Left ventricle myocardium inferior (tissue), 1 donor: ENCODE data around the gene MT1M. TPM values are rescaled to one million over a fixed set of nuclear protein-coding genes. Genes with fewer than 3 reads are reported as not detected.
"Not testable (repeated sequence)": the region's sequence is repeated elsewhere in the genome, so short reads cannot be mapped to it uniquely, and the experiment has no call there.

ENCODE experiments used
- DNase-seq: peaks from one replicate; pipeline ENCODE4 v3.0.0-alpha.2; 2020
- H3K27ac ChIP-seq: fragments of 200-600 bp; replicated peaks from 2 replicates; pipeline ENCODE4 v1.8.0; 2021
- H3K27me3 ChIP-seq: fragments of 200-600 bp; 2 replicates; pipeline ENCODE4 v1.8.0; 2021; ENCODE audit warnings: low read depth
- H3K36me3 ChIP-seq: fragments of 200-600 bp; 2 replicates; pipeline ENCODE4 v1.8.0; 2021
- H3K4me1 ChIP-seq: fragments of 200-600 bp; 2 replicates; pipeline ENCODE4 v1.8.0; 2021
- H3K4me3 ChIP-seq: fragments of 200-600 bp; 2 replicates; pipeline ENCODE4 v1.8.0; 2021; ENCODE audit warnings: mild to moderate bottlenecking, moderate library complexity
- H3K9me3 ChIP-seq: fragments of 200-600 bp; replicated peaks from 2 replicates; pipeline ENCODE4 v1.8.0; 2021
- intact Hi-C: fragments of 100-400 bp; cut with micrococcal nuclease; formaldehyde crosslinking; loops from one replicate; pipeline ENCODE4 v1.11.0; 2022
- total RNA-seq: library from RNA; stranded (reverse); fragmentation: NEBNext Ultra II Directional; extraction: Animal tissue kit (Norgen Biotek cat#: 25700); gene quantifications from one replicate; pipeline ENCODE4 v1.2.1, GENCODE V29; 2021
- TF ChIP-seq, protein P1 (sequence below): fragments of 200-600 bp; IDR thresholded peaks from 2 replicates; pipeline ENCODE4 v1.8.0; 2021; ENCODE audit warnings: antibody characterized with exemption, mild to moderate bottlenecking, borderline replicate concordance
- donor health status: DM: no; HTN: yes; CAD: no; lungs with severe emphysema.

Gene MT1M
- total RNA-seq, 1 donor from 2014 or later = 3.1 TPM

DNA sequence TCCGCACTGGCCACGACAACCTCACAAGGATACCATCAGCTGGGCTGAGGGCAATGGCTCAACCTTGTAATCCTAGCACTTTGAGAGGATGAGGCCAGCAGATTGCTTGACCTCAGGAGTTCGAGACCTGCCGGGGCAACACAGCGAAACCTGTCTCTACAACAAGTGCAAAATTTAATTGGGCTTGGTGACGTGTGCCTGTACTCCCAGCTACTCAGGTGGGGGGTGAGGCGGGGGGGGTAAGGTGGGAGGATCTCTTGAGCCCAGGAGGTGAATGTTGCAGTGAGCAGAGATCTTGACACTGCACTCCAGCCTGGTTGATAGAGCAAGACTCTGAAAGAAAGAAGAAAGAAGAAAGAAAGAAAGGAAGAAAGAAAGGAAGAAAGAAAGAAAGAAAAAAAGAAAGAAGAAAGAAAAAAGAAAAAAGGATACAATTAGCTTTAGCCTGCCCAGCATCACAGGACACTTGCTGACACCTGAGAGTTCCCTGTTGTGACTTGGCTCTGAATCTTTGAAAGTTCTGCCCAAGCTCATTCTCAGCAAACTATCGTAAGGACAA is 12.0 kb upstream of the MT1M start:
- no peak overlapping the region for H3K27ac ChIP-seq
- TF ChIP-seq, protein P1, sequence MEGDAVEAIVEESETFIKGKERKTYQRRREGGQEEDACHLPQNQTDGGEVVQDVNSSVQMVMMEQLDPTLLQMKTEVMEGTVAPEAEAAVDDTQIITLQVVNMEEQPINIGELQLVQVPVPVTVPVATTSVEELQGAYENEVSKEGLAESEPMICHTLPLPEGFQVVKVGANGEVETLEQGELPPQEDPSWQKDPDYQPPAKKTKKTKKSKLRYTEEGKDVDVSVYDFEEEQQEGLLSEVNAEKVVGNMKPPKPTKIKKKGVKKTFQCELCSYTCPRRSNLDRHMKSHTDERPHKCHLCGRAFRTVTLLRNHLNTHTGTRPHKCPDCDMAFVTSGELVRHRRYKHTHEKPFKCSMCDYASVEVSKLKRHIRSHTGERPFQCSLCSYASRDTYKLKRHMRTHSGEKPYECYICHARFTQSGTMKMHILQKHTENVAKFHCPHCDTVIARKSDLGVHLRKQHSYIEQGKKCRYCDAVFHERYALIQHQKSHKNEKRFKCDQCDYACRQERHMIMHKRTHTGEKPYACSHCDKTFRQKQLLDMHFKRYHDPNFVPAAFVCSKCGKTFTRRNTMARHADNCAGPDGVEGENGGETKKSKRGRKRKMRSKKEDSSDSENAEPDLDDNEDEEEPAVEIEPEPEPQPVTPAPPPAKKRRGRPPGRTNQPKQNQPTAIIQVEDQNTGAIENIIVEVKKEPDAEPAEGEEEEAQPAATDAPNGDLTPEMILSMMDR = no peak
- H3K4me3 ChIP-seq = no peak overlapping the region
- no peak for DNase-seq
- intact Hi-C loops = no loop called here
- no peaks in the 10 kb centered on the region for H3K27me3 ChIP-seq
- peaks cover 47% of the 10 kb centered on the region for H3K4me1 ChIP-seq
- no peaks in the 10 kb centered on the region for H3K9me3 ChIP-seq
- H3K36me3 ChIP-seq = no peaks in the 10 kb centered on the region

DNA sequence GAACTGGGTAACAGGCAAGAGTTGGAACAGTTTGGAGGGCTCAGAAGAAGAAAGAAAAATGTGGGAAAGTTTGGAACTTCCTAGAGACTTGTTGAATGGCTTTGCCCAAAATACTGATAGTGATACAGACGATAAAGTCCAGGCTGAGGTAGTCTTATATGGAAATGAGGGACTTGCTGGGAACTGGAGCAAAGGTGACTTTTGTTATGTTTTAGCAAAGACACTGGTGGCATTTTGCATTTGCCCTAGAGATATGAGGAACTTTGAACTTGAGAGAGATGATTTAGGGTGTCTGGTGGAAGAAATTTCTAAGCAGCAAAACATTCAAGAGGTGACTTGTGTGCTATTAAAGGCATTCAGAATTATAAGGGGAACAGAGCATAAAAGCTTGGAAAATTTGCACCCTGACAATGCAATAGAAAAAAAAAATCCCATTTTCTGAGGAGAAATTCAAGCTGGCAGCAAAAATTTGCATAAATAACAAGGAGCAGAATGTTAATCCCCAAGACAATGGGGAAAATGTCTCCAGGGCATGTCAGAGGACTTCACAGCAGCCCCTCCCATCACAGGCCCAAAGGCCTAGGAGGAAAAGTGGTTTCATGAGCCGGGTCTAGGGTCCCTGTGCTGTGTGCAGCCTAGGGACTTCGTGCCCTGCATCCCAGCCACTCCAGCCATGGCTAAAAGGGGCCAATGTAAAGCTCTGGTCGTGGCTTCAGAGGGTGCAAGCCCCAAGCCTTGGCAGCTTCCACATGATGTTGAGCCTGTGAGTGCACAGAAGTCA is 10.6 kb upstream of the MT1M start:
- peak overlapping the region; percentile 48 for H3K27ac ChIP-seq
- DNase-seq, intact Hi-C loops: not testable (repeated sequence)

DNA sequence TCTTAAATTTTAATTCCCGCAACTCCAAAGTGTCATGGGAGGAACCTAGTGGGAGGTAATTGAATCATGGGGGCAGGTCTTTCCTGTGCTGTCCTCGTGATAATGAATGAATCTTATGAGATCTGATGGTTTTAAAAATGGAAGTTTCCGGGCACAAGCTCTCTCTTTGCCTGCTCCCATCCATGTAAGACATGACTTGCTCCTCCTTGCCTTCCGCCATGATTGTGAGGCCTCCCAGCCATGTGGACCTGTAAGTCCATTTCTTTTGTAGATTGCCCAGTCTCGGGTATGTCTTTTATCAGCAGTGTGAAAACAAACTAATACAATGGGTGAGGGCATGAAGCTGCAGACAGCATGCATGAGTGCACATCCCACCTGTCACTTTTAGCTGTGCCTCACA is 9.3 kb upstream of the MT1M start:
- H3K27ac ChIP-seq, intact Hi-C loops, DNase-seq, H3K9me3 ChIP-seq, H3K36me3 ChIP-seq, H3K4me3 ChIP-seq, H3K27me3 ChIP-seq: not testable (repeated sequence)
- H3K4me1 ChIP-seq = peaks cover 49% of the 10 kb centered on the region

More for the DNA sequence above, 10.6 kb upstream of the MT1M start:
- H3K36me3 ChIP-seq, H3K27me3 ChIP-seq, H3K9me3 ChIP-seq, H3K4me3 ChIP-seq: not testable (repeated sequence)
- H3K4me1 ChIP-seq = peaks cover 55% of the 10 kb centered on the region

DNA sequence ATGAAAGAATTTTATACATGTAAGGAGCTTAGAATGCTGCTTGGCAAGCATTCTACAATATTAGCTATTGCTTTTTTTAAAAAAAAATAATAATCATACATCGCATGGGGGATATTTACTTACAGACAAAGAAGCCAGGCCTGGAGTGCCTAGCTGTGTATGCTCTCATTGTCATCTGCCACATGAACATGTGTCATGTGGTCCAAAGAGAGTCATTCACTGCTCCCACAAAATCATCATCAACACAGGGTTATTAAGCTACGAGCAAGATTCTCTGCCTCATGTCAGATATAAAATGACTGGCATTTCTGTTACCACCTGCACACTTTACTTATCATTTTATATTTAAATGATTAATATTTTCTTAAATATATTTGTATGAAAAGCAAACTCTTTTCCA is 8.8 kb upstream of the MT1M start:
- no peak overlapping the region for H3K27ac ChIP-seq
- H3K9me3 ChIP-seq = no peaks in the 10 kb centered on the region
- intact Hi-C loops = no loop called here
- no peaks in the 10 kb centered on the region for H3K27me3 ChIP-seq
- TF ChIP-seq, protein P1 = no peak
- H3K4me1 ChIP-seq = peaks cover 45% of the 10 kb centered on the region
- H3K4me3 ChIP-seq = no peak overlapping the region
- DNase-seq = no peak
- no peaks in the 10 kb centered on the region for H3K36me3 ChIP-seq

DNA sequence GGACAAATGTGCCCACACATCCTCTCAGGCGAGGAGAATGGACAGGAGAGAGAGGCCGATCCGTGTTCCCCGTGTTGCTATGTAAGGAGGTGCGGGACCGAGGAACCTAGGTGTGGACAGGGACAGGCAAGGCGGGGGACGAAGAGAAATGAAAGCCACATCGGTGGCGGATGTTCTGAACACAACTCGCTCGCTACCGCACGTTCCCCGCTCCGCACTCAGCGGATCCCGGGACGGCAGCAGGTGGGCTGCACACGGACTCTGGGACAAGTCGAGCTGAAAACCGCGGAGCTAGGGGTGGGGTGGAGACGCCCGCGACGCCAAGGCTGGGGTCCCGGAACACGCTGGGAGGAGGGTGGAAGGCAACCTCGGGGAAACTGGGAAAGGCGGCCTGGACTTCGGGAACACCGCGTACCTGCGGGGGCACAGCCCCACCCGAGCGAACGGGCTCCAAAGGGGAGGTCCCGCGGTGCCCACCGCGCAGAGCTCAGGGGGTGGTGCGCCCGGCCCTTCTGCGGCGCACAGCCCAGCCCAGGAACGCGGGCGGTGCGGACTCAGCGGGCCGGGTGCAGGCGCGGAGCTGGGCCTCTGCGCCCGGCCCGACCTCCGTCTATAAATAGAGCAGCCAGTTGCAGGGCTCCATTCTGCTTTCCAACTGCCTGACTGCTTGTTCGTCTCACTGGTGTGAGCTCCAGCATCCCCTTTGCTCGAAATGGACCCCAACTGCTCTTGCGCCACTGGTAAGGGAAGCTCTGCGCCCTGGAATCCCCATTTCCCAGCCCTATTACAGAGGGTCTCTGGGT is 7.1 kb upstream of the MT1M start, which contains the start of gene MT1E:
Gene MT1E, plus strand, starts transcription at position 642 of the 803 bp plus-strand sequence. Its CDS starts 71 bp downstream, at position 713.
- peak within 1 kb of the TSS; percentile 99 for H3K27ac ChIP-seq
- H3K9me3 ChIP-seq = no peaks in the 10 kb centered on the region
- intact Hi-C loops = no loop called here
- H3K4me3 ChIP-seq = peak within 1 kb of the TSS; percentile 80
- H3K4me1 ChIP-seq = peaks cover 40% of the 10 kb centered on the region
- peak; percentile 88 for DNase-seq
- H3K27me3 ChIP-seq = no peaks in the 10 kb centered on the region
- no peaks in the 10 kb centered on the region for H3K36me3 ChIP-seq
- TF ChIP-seq, protein P1 = no peak

DNA sequence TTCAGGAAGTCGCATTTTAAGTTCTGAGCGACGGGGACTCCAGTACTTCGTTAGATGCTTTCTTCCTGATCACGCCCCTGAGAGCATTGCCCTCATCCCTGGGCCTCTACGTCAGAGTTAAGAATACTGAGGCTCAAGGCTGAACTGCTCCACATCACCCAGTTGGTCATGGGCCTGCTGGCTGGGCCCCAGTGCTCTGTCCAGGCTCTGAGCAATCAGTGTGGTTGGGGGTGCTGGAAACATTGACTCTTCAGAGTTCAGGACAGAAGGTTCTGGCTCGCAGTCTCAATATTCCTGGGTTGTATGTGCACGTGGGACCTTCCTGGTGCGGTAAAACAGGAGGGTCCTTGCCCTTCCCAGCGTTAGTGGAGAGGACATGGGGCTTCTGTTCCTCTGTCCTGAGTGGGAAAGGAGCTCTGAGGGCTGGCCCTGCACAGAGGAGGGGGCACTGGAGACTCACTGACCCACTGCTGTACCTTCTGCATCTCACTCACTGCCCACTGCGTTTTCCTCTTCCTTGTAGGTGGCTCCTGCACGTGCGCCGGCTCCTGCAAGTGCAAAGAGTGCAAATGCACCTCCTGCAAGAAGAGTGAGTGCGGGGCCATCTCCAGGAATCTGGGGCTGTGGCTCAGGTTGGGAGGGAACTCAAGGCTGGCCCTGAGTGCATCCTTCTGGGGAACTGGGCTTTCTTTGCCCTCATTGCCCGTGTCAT is 6.4 kb upstream of the MT1M start:
- H3K36me3 ChIP-seq = no peaks in the 10 kb centered on the region
- intact Hi-C loops = no loop called here
- H3K4me3 ChIP-seq = peak overlapping the region; percentile 80
- H3K27ac ChIP-seq = peak overlapping the region; percentile 99
- H3K9me3 ChIP-seq = no peaks in the 10 kb centered on the region
- H3K4me1 ChIP-seq = peaks cover 39% of the 10 kb centered on the region
- DNase-seq = peak; percentile 71
- TF ChIP-seq, protein P1 = no peak
- no peaks in the 10 kb centered on the region for H3K27me3 ChIP-seq
